HG03060 (cell line): Measurements from ENCODE around the gene SH3RF2.
A peak's percentile ranks its signal among the peaks of the same experiment; 100 is the strongest.
"Not testable (repeated sequence)": the region's sequence is repeated elsewhere in the genome, so short reads cannot be mapped to it uniquely, and the experiment has no call there.

Source experiments
- ATAC-seq: cut with Tn5 transposase; IDR thresholded peaks from one replicate; pipeline ENCODE4 v1.9.1; 2021; ENCODE audit warnings: low read depth, moderate number of reproducible peaks; ENCODE audit not compliant: unreplicated experiment

SH3RF2 gene

GRCh38 chr5:146070746-146071145 is 134.4 kb downstream of the SH3RF2 start:
- ATAC-seq, result no peak

GRCh38 chr5:146071171-146071570 is 134.8 kb downstream of the SH3RF2 start:
- ATAC-seq, result no peak

- ATAC-seq, result no peak
These were observed 136.2 kb downstream of the SH3RF2 start for GRCh38 chr5:146072595-146072994.

DNA sequence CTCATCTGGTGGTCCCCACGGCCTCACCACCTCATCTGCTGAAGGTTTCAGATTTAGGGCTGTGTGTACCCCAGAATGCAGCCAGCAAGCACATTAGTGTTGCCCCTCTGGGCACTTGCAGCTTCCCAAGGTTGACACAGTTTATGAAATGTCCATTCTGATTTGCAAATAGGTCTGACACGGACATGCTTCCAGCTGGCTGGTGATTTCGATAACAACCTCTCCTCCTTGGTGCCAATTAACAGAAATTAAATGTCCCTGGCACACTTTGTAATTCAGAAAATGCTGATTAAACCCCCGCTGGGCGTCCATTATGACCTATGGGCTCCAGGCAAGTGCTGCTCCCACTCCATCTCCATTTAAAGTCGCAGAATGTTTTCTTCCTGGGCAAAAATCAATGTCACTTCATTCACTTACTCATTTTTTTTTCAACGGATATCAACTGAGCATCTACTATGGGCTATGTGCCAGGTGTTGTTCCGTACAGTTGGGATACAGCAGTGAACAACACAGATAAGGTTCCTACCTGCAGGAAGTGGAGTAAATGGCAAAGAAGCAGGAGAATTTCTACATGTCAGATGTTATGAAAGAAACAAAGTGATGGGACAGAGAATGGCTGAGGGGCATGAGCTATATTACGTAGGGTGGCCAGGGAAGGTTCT is 137.0 kb downstream of the SH3RF2 start:
- no peak for ATAC-seq

GRCh38 chr5:146076028-146076427 is 139.7 kb downstream of the SH3RF2 start:
- no peak for ATAC-seq

DNA sequence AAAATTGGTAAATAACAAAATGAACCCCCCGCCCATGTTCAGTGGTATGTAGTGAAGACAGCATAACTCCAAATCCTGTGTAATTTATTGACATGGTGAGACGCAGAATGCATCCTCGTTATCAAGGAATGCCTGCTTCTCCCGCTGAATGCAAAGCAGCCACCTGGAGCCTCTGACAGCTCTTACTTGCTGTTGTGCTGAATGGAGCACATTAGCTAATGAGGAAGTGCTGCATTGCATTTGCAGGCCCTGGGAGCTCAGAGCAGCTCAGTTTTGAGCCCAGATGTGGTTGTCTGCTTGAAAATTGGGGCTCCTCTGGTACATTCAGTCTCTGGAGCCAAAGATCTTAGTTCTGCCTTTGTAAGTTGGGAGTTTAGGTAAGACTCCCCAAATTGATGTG is 140.1 kb downstream of the SH3RF2 start:
- no peak for ATAC-seq

DNA sequence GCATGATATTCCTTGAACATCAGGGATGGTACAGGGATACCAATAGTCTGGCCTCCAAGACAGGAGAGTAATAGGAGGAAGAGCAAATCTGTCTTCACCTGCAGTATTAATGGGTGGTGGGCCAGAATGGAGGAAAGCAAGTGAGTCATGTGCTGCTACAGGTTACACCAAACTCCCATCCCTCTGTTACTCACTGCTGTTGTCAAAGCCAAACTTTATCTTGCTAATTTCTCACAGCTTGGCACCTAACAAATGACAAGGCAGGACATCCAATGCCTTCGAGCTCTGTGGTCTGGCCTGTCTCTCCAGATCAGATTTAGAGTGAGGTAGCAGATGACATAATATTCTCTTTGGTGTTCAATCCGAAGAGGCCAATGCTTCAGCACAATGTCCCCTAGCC is 142.2 kb downstream of the SH3RF2 start:
- no peak for ATAC-seq

DNA sequence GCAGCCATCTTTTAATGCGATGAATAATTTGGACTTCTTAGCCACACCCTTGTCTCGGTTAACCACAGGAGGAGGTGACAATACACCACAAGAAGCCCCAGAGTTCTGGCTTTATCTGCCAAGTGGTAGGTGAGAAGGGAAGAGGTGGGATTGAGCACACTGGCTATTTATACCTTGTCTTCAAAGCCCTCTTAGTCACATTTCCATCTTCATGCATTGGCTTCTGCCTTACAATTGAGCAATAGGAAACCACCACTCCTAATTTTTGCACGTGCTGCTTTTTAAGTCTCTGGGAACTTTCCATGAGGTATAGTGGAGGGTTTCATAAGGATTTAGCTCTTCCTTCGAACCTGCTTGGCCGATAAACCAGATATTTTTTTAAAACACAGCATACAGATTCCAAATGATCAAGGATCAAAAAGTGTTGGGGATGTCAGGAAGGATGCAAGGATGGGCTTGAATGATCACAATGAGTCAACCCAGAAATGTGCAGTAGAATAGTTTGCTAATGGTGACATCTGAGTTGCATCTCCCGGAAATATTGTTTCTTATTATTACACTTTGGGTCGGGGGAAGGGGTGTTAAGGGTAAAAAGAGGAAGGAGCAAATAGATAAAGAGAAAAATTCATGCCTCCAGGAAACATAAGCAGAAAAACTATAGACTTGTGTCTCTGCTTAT is 143.5 kb downstream of the SH3RF2 start:
- ATAC-seq, result no peak

GRCh38 chr5:146081556-146081955 is 145.2 kb downstream of the SH3RF2 start:
- ATAC-seq, result no peak

GRCh38 chr5:146082798-146083197 is 146.4 kb downstream of the SH3RF2 start:
- ATAC-seq, result peak; percentile 94

DNA sequence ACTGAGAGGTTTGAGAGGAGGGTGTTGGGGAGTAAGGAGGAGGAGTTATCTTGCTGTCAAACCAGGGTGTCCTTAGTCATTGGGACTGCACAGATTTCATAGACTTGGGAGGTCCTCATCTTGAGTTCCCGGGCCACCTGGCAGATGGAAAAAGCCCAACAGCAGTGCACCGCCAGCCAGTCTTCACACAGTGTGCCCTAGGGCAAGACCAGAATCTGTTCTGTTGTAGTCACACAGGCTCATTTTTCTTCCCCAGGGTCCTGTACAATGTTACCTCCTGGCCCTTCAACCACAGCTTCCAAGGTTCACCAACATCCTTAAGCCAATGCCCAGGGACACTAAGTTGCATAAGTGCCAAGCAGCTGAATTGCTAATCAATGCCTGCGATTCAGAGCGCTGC is 148.0 kb downstream of the SH3RF2 start:
- ATAC-seq, result no peak

GRCh38 chr5:146088098-146088497 is 151.7 kb downstream of the SH3RF2 start:
- no peak for ATAC-seq

GRCh38 chr5:146089287-146089686 is 152.9 kb downstream of the SH3RF2 start:
- no peak for ATAC-seq

GRCh38 chr5:146091881-146092280 is 155.5 kb downstream of the SH3RF2 start:
- no peak for ATAC-seq

GRCh38 chr5:146098047-146098446 is 161.7 kb downstream of the SH3RF2 start:
- no peak for ATAC-seq

- no peak for ATAC-seq
These were observed 165.3 kb downstream of the SH3RF2 start for GRCh38 chr5:146101646-146102045.

- ATAC-seq, result no peak
These were observed 167.2 kb downstream of the SH3RF2 start for GRCh38 chr5:146103594-146103993.

DNA sequence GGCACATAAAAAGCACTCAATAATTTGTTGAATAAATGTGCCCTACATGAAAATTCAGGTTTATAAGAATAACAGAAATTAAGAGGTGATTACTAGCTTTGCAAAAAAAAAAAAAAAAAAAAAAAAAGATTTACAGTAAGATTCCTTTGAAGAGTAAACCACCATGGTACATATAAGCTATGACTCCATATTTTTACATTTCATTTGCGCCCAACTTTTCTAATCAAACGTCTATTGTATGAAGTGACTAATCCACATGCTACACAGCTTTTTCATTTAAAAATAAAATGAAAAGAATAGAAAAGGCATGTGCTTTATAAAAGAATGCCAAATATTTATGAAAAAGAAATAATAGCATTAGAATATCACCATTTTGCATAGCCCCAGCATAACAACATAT is 169.1 kb downstream of the SH3RF2 start, which contains the start of gene PLAC8L1:
PLAC8L1 (minus strand) TSS at position 101 of the 400 bp plus-strand sequence. CDS start 1,266 bp downstream, outside the sequence.
- no peak for ATAC-seq

- no peak for ATAC-seq
These were observed 171.5 kb downstream of the SH3RF2 start for GRCh38 chr5:146107901-146108300.

GRCh38 chr5:146108870-146109269 is 172.5 kb downstream of the SH3RF2 start:
- not testable (repeated sequence) for ATAC-seq

DNA sequence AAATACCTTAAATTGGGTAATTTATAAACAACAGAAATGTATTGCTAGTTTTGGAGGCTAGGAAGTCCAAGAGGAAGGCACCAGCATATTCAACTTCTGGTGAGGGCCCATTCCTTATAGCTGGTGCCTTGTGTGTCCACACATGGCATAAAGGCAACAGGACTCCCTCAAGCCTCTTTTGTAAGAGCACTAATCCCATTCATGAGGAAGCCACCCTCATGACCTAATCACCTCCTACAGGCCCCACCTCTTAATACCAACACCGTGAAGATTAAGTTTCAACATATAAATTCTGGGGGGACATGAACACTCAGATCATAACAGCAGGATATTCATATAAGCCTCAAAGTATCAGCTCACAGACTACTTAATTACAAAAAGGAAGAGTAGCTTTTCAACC is 173.0 kb downstream of the SH3RF2 start:
- no peak for ATAC-seq

- ATAC-seq, result no peak
These were observed 175.0 kb downstream of the SH3RF2 start for GRCh38 chr5:146111409-146111808.
